ENCODE data around the gene CEND1. TPM values are rescaled to one million over a fixed set of nuclear protein-coding genes. Genes with fewer than 3 reads are reported as not detected.

Gene CEND1
- total RNA-seq, 1 donor from 2014 or later = not detected

GRCh38 chr11:770642-771616 is 19.0 kb downstream of the CEND1 start:
- TF ChIP-seq, protein P1, sequence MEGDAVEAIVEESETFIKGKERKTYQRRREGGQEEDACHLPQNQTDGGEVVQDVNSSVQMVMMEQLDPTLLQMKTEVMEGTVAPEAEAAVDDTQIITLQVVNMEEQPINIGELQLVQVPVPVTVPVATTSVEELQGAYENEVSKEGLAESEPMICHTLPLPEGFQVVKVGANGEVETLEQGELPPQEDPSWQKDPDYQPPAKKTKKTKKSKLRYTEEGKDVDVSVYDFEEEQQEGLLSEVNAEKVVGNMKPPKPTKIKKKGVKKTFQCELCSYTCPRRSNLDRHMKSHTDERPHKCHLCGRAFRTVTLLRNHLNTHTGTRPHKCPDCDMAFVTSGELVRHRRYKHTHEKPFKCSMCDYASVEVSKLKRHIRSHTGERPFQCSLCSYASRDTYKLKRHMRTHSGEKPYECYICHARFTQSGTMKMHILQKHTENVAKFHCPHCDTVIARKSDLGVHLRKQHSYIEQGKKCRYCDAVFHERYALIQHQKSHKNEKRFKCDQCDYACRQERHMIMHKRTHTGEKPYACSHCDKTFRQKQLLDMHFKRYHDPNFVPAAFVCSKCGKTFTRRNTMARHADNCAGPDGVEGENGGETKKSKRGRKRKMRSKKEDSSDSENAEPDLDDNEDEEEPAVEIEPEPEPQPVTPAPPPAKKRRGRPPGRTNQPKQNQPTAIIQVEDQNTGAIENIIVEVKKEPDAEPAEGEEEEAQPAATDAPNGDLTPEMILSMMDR (IDR thresholded peaks at IDR 0.05; ENCODE audit: unreplicated experiment) = no peak
- H3K4me1 Mint-ChIP-seq (ENCODE audit: unreplicated experiment) = peaks cover 3% of the 10 kb centered on the region
- H3K4me3 Mint-ChIP-seq (ENCODE audit: unreplicated experiment) = no peak overlapping the region
- H3K27ac Mint-ChIP-seq (ENCODE audit: unreplicated experiment) = no peak overlapping the region
- peaks cover 2% of the 10 kb centered on the region for H3K27me3 Mint-ChIP-seq (ENCODE audit: unreplicated experiment)
- H3K9me3 Mint-ChIP-seq (ENCODE audit: unreplicated experiment) = no peaks in the 10 kb centered on the region
- DNase-seq (ENCODE audit: low spot score) = no peak
- no peaks in the 10 kb centered on the region for H3K36me3 Mint-ChIP-seq (ENCODE audit: low read depth, unreplicated experiment)

GRCh38 chr11:769887-770641 is 19.8 kb downstream of the CEND1 start:
- DNase-seq (ENCODE audit: low spot score) = no peak
- H3K9me3 Mint-ChIP-seq (ENCODE audit: unreplicated experiment) = no peaks in the 10 kb centered on the region
- no peak overlapping the region for H3K27ac Mint-ChIP-seq (ENCODE audit: unreplicated experiment)
- H3K36me3 Mint-ChIP-seq (ENCODE audit: low read depth, unreplicated experiment) = no peaks in the 10 kb centered on the region
- no peaks in the 10 kb centered on the region for H3K27me3 Mint-ChIP-seq (ENCODE audit: unreplicated experiment)
- TF ChIP-seq, protein P1 (IDR thresholded peaks at IDR 0.05; ENCODE audit: unreplicated experiment) = no peak
- no peaks in the 10 kb centered on the region for H3K4me1 Mint-ChIP-seq (ENCODE audit: unreplicated experiment)
- H3K4me3 Mint-ChIP-seq (ENCODE audit: unreplicated experiment) = no peak overlapping the region

GRCh38 chr11:767238-767637 is 22.7 kb downstream of the CEND1 start:
- TF ChIP-seq, protein P1 (IDR thresholded peaks at IDR 0.05; ENCODE audit: unreplicated experiment) = no peak
- no peak overlapping the region for H3K27ac Mint-ChIP-seq (ENCODE audit: unreplicated experiment)
- H3K9me3 Mint-ChIP-seq (ENCODE audit: unreplicated experiment) = no peaks in the 10 kb centered on the region
- no peak overlapping the region for H3K4me3 Mint-ChIP-seq (ENCODE audit: unreplicated experiment)
- H3K36me3 Mint-ChIP-seq (ENCODE audit: low read depth, unreplicated experiment) = peaks cover 5% of the 10 kb centered on the region
- peaks cover 2% of the 10 kb centered on the region for H3K27me3 Mint-ChIP-seq (ENCODE audit: unreplicated experiment)
- H3K4me1 Mint-ChIP-seq (ENCODE audit: unreplicated experiment) = no peaks in the 10 kb centered on the region
- no peak for DNase-seq (ENCODE audit: low spot score)

GRCh38 chr11:766936-767210 is 23.0 kb downstream of the CEND1 start:
- Mint-ChIP-seq H3K9me3 (ENCODE audit: unreplicated experiment) (no peaks in the 10 kb centered on the region), H3K4me1 (ENCODE audit: unreplicated experiment) (no peaks in the 10 kb centered on the region), H3K27ac (ENCODE audit: unreplicated experiment) (no peak overlapping the region), H3K27me3 (ENCODE audit: unreplicated experiment) (peaks cover 2% of the 10 kb centered on the region), H3K36me3 (ENCODE audit: low read depth, unreplicated experiment) (peaks cover 5% of the 10 kb centered on the region), H3K4me3 (ENCODE audit: unreplicated experiment) (no peak overlapping the region)
- TF ChIP-seq, protein P1 (IDR thresholded peaks at IDR 0.05; ENCODE audit: unreplicated experiment) = no peak
- DNase-seq (ENCODE audit: low spot score) = no peak

All from endothelial cell (in vitro differentiated cells).